Measurements from ENCODE around the gene LCN12.

LCN12 gene

GRCh38 chr9:136954270-136955083, 2.4 kb downstream of the LCN12 start:
- no peaks in the 10 kb centered on the region for H3K9me3 ChIP-seq (ENCODE audit: severe bottlenecking)
- no peak for TF ChIP-seq CTCF (IDR thresholded peaks at IDR 0.05; ENCODE audit: low read depth, low read length)
- H3K27ac ChIP-seq: no peak overlapping the region
- no peaks in the 10 kb centered on the region for H3K36me3 ChIP-seq
- no peak for DNase-seq
- no peak overlapping the region for H3K4me3 ChIP-seq (ENCODE audit: low read depth, low read length)
- no peaks in the 10 kb centered on the region for H3K27me3 ChIP-seq (ENCODE audit: insufficient read depth, low read depth, severe bottlenecking)

GRCh38 chr9:136955202-136955942, 3.3 kb downstream of the LCN12 start:
- H3K9me3 ChIP-seq (ENCODE audit: severe bottlenecking): no peaks in the 10 kb centered on the region
- H3K36me3 ChIP-seq: no peaks in the 10 kb centered on the region
- no peak for TF ChIP-seq CTCF (IDR thresholded peaks at IDR 0.05; ENCODE audit: low read depth, low read length)
- no peak overlapping the region for H3K27ac ChIP-seq
- H3K4me3 ChIP-seq (ENCODE audit: low read depth, low read length): no peak overlapping the region
- DNase-seq: no peak
- no peaks in the 10 kb centered on the region for H3K27me3 ChIP-seq (ENCODE audit: insufficient read depth, low read depth, severe bottlenecking)

- no peak for DNase-seq
These were observed 3.9 kb downstream of the LCN12 start for GRCh38 chr9:136955943-136956335.

GRCh38 chr9:136956604-136957003, 4.5 kb downstream of the LCN12 start:
- Histone ChIP-seq H3K9me3 (ENCODE audit: severe bottlenecking) (no peaks in the 10 kb centered on the region), H3K36me3 (no peaks in the 10 kb centered on the region), H3K27ac (no peak overlapping the region), H3K27me3 (ENCODE audit: insufficient read depth, low read depth, severe bottlenecking) (no peaks in the 10 kb centered on the region), H3K4me3 (ENCODE audit: low read depth, low read length) (no peak overlapping the region)
- no peak for TF ChIP-seq CTCF (IDR thresholded peaks at IDR 0.05; ENCODE audit: low read depth, low read length)
- DNase-seq: no peak

More at GRCh38 chr9:136955943-136956335, 3.9 kb downstream of the LCN12 start:
- Histone ChIP-seq H3K27me3 (ENCODE audit: insufficient read depth, low read depth, severe bottlenecking) (no peaks in the 10 kb centered on the region), H3K9me3 (ENCODE audit: severe bottlenecking) (no peaks in the 10 kb centered on the region), H3K27ac (no peak overlapping the region), H3K4me3 (ENCODE audit: low read depth, low read length) (no peak overlapping the region), H3K36me3 (no peaks in the 10 kb centered on the region)
- TF ChIP-seq CTCF (IDR thresholded peaks at IDR 0.05; ENCODE audit: low read depth, low read length): no peak

GRCh38 chr9:136957461-136957860, 5.4 kb downstream of the LCN12 start:
- no peaks in the 10 kb centered on the region for H3K9me3 ChIP-seq (ENCODE audit: severe bottlenecking)
- H3K27ac ChIP-seq: no peak overlapping the region
- H3K27me3 ChIP-seq (ENCODE audit: insufficient read depth, low read depth, severe bottlenecking): no peaks in the 10 kb centered on the region
- no peak overlapping the region for H3K4me3 ChIP-seq (ENCODE audit: low read depth, low read length)
- no peaks in the 10 kb centered on the region for H3K36me3 ChIP-seq
- DNase-seq: no peak
- no peak for TF ChIP-seq CTCF (IDR thresholded peaks at IDR 0.05; ENCODE audit: low read depth, low read length)

All from WERI-Rb-1 (cell line).